Non-pigmented ciliary epithelial cell (primary cell): Measurements from ENCODE around the gene CIPC.

Experiments
- DNase-seq: peaks from one replicate; pipeline ENCODE4 v3.0.0-alpha.2; 2010; ENCODE audit warnings: low read depth

Gene CIPC

DNA sequence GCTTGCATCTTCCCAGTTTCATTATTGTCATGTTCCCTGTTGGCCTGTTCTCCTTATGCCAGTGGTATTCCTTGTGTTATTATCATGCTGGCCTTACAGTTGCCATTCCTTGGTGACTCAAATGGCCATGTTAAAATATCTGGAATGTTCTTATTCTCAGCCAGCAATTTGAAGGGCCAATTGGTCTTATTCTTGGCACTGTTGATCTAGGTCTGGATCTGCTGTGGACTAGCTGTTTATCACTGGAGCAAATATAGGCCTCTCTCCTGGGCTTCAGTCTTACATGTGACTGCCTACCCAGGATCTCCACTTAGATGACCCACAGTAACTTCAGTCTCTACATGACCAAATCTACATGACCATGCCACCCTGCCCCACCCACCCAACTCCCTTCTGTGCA, 5.4 kb downstream of the CIPC start:
- DNase-seq: no peak

DNA sequence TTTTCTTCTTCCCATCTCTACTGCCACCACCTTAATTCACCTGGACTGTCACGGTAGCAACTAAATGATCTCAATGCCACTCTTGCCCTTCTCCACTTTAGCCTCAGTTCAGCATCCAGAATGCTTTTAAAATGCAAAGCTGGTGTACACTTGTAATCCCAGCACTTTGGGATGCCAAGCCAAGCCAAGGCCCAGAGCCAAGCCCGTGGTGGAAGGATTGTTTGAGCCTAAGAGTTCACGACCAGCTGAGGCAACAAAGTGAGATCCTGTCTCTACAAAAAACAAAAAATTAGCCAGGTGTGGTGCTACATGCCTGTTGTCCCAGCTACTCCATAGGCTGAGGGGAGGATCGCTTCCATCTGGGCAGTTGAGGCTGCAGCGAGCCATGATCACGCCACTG, 5.9 kb downstream of the CIPC start:
- DNase-seq: no peak

DNA sequence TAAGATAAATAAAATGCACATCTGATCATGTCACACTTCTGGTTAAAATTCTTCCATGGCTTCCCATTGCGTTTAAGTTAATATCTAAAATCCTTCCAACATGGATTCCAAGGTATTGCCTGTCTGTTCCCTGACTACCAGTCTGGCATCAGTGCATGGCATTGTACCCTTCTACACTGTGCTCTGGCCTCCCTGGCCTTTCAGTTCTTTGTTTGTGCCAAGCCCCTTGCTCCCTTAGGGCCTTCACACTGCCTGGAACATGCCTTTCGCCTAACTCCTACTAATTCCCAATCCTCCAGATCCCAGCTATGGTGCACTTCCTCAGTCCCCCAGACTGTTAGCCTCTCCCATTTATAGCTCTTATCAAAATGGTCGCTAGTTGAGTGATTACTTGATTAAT, 6.3 kb downstream of the CIPC start:
- DNase-seq: no peak

DNA sequence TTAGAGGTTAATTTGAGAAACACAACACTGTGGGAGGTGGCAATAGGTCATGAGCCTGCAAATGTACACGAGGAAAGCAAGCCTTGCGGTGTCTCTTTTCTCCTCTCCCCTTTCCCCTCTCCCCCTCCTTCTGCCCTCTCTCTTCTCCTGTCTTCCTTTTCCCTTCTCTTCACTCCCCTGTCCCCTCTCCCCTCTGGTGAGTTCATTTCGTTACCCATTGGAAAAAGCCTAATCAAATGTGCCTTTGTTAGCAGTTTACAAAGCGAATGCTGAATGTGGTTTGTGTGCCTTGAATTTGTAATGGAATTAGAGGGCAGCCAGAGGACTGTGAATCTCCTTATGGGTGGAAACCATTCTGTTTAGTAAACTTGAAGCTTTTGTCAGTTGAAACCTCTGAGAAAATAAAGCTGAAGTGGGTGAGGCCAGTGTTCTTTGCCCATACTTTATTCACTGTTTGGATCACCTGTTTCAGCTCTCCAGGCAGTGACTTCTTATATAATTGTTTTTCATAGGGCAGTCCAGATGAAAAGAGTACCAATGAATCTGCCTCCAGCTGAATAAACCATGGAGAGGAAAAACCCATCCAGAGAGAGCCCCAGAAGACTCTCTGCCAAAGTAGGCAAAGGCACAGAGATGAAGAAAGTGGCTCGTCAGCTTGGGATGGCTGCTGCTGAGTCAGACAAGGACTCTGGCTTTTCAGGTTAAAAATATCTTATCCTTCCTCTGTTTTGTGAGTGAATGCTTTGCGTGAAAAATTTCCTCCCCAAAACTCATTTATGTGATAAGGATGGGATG, 7.3 kb downstream of the CIPC start:
- no peak for DNase-seq

DNA sequence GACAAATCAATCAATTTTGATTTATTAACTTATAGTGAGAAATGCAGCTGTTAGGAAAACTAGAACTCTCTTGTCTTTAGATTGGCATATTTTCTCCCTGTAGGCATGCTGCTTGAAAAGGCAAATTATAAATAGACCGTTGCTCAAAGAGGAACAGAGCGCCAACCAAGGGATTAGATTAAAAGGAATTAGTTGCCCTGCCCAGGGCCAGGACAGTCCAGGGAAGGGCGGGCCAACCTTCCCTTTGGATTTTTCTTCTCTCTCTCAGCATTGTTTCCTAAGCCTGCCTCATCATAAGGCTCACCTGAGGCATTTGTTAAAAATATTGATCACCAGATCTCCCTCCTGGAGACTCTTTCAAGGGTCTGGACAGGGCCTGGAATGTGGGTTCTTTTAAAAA, 8.6 kb downstream of the CIPC start:
- DNase-seq: no peak

DNA sequence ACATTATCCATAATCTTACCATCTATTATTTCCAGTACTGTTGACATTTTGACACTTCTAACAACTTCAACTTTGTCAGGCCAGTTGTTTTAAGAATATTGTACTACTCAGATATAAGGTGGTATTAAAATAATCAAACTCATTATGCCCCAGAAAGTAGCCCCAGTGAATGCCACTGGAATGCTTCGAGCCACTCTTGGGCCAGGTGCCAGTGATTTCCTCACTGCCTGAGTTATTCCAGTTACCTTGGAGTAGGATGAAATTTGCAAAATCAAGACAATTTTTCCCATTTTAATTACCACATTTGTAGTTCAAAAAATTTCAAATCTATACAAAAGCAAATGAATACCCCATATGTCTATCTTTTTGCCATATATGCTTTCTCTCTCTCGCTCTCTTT, 9.2 kb downstream of the CIPC start:
- no peak for DNase-seq

DNA sequence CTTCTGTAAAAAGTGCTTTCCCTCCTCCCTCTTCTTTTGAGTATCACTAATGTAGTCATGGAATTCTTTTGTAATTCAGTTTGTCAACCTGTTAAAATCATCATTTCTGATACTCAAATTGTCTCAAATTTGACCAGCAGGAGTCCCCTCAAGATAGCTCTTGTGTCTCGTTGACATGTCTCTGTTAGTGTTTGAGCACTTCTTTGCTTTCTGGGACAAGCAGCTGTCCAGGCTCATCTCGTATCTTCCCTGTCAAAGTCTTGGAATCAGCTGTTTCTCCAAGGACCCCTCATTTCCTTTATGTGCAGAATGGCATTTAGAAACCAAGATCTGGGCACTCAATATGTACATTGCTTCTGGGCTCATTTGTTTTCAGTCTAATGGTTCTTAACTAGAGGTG, 10.7 kb downstream of the CIPC start:
- no peak for DNase-seq

DNA sequence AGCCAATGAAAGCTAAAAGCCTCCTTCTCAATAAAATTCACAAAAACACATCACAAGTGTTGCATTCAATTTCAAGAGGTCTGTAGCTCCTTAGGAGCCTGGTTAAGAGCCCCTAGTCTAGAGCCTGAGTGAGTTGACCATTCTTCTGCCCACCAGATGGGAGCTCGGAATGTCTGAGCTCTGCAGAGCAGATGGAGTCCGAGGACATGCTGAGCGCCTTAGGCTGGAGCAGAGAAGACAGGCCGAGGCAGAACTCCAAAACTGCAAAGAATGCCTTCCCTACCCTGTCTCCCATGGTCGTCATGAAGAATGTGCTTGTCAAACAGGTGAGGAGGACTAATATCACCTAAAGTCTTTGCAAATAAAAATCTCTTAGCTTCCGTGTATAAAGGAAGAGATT, 11.6 kb downstream of the CIPC start:
- no peak for DNase-seq

DNA sequence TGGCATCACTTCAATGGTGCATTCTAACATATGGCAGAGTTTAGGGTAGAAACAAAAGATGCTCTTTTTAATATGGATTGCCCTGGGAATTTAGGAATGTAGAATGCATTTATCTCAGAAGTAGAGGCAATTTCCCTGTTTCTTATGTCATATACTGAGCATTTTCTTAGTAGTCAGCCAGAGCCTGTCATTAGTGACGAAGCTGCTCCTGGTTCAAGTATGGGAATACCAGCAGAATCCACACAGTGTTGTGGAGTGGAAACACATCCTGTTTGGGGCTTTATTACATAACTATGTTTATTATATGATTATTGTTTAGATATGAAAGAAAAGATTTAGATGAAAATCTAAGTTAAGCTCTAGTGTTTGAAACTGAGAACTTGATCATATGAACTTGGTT, 12.2 kb downstream of the CIPC start:
- DNase-seq: no peak

DNA sequence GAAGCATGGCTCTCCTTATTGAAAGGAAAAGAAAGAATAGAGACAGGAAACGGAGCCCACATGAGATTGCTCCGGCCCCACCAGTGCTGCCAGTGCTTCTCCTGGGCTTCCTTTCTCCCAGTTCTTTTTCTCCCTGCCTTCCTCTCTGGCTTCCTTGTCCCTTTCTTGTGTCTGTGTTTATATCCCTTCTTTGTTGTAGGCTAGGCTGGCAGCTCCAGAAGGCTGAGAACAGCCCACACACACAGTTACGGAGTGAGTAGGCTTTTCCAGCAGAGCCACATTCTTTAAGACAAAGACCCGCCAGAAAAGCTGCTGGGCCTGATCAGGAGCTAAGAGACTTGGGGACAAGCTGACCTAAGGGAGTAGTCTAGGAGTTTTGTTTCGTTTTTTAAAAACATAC, 13.0 kb downstream of the CIPC start:
- DNase-seq: no peak

DNA sequence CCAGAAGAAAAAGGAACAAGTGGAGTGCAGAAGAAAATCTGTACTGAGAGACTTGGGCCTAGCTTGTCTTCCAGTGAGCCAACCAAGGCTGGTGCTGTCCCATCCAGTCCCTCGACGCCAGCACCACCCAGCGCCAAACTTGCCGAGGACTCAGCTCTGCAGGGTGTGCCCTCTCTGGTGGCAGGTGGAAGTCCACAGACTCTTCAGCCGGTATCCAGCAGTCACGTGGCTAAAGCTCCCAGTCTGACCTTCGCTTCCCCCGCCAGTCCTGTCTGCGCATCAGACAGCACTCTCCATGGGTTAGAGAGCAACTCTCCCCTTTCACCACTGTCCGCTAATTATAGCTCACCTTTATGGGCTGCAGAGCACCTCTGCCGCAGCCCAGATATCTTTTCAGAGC, 15.6 kb downstream of the CIPC start:
- DNase-seq: no peak

DNA sequence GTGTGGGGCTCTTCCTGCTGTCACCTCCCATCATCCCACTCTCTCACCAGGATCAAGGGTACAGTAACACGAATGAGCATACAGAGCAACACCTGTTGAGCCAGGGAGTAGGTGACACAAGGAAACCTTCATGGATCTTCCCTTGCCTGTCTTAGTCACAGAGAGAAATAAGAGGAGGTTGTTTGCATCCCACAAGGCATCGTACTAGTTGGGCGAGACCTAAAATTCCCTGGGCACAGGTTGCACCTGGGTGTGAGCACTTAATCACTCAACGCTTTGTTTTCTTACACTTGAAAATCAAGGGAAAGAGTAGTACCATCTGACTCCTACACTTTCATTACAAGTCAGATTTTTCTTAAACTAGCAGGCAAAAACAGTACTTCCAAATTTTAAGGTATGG, 16.6 kb downstream of the CIPC start:
- DNase-seq: no peak

DNA sequence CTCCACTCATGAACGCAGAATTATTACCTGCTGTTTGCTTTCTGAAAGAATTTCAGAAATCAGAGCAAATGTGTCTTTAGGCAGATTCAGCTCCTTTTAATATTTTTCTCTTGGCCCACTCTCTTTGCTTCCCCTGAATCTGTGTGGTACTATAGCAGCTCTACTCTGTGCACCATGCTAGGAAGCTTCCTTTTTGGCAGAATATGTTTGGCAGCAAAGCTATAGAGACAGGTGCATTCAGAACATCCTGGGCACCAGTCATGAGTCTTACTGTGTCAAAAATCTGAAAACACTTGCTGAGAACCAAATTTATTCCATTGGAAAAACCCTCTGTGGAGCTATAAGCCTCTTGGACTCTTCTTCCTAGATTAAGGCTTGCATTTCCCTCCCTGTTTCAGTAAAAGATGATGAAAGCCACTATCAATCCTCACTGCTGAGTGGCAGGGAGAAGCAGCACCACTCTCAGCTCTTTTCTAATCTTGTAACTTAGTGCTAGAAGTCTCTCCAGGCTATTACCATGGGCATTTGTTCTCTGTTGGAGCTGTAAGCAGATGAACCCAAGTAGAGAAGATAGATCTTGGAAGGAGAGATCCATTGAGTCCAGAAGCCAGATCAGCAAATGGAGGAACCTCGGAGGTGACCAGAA, 18.2 kb downstream of the CIPC start:
- no peak for DNase-seq

DNA sequence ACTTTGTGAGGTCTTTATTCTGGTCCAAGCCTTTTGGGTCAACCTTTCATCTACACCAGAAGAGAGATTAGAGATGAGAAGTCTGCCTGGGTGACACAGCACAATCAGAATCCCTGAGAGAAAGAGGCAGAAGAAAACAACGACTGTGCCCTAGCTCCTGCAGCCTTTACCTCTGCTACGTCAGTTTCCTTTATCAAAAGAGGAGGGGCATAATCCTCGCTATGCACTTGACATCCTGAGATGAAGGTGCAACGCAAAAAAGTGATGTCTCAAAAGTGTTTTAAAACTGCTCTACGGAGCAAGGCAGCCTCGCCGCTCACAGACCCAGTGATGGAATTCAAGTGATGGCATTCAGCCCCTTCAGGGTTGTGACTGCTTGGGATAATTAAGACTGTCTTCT, 21.8 kb downstream of the CIPC start:
- no peak for DNase-seq

DNA sequence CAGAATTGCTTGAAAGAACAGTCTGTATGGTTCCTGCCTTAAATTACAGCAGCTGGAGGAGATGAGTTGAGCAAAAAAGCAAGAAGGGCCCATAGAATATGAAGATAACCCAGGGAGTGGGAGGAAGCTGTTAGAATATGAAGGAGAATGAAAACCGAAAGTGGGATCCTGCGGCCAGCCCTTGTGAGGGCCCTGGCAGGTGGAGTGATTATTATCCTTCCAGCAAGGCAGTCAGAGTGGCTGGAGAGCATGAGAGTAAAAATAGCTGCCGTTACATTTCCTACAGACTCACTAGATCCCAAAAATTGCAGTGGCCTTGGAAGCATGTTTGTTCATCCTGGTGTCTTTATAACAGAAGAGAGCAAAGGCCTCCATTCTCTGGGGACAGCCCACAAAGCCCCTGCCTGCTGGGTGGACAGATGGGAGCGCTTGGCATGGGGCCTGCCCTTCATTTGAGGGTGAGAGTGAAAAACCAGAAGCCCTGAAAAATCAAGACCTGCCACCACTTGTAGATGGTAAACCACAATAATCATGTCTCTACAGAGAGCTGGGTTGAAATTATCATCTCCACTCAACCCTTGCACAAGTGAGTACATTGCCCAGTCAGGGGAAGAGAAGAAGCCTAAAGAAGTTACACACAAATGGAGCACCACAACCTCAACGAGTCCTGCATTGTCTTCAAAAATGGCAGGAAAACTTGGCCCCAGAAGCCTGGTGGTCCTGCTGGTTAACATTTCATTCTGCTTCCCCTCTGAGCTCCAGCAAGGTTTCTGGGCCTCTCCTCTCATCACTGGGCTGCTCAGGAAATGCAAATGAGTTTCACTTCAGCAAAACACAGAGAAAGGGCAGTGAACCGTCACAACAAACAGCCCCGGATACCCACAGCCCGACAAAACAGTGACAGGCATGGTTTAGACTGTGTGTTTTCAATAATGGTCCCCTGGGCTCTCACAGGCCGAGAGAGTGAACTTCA, 23.0 kb downstream of the CIPC start:
- DNase-seq: no peak

DNA sequence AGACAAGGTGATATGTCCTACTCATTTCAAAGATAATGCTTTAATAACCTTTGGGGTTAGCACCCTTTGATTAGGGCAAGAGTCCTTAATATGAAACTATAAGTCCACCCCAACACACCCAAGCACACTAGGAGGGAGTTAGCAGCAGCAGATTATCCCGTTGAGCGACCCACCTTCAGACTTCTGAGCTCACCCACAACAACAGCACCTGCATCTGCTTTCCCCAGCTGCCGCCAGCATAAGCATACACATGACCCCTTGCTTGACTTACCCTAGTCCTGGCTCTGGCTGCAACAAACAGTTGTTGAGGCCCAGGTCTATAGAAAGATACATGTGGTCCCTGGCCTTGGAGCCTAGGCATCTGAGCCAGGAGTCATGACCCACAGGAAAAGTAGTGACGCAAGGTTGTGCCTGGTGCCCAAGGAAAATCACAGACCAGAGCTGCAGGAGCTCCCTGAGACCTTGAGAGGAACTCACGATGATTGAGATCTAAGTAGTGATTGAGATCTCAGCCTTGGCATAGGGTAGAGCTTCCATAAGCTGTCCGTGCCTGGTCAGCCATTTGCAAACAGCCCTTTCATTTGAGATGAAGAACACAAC, 24.6 kb downstream of the CIPC start:
- DNase-seq: no peak

DNA sequence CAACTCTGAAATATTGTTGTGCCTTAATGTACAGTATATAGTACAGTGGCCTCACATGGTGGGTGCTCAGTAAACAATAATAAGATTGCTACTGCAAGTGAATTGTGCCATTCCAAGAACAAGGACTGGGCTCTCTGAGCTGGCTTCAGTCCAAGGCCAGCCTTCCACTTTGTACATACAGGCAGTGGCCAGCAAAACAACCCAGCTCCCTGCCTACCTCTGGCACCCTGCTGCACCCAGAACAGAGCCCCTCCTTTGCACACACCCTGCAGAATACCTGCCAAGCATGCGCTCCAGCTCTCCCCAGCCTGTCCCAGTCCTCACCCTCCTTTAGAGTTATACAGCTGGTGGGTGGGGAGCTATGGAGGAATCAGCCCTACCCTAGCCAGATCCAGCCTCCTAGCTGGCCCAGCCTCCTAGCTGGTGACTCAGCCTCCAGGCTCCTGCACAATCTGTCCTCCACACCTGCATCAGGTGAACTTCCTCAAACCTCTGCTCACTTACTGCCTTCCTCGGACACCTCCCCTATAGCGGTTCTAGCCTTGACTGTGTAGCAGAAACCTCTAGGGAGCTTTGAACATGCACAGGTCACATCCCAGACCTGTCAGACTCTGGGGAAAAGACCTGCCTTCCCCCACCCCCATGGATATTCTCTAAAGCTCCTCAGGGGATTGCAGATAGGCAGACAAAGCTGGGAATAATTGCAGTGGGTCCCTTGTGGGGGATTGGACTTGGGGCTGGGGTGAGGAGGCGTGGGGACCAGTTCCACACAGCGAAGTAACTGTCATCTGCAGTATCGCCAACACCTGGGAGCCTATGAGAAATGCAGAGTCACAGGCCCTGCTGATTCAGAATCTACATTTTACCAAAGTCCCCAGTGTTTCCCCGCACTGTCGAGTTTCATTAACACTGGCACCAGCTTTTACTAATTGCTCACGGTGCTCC, 25.6 kb downstream of the CIPC start:
- no peak for DNase-seq

DNA sequence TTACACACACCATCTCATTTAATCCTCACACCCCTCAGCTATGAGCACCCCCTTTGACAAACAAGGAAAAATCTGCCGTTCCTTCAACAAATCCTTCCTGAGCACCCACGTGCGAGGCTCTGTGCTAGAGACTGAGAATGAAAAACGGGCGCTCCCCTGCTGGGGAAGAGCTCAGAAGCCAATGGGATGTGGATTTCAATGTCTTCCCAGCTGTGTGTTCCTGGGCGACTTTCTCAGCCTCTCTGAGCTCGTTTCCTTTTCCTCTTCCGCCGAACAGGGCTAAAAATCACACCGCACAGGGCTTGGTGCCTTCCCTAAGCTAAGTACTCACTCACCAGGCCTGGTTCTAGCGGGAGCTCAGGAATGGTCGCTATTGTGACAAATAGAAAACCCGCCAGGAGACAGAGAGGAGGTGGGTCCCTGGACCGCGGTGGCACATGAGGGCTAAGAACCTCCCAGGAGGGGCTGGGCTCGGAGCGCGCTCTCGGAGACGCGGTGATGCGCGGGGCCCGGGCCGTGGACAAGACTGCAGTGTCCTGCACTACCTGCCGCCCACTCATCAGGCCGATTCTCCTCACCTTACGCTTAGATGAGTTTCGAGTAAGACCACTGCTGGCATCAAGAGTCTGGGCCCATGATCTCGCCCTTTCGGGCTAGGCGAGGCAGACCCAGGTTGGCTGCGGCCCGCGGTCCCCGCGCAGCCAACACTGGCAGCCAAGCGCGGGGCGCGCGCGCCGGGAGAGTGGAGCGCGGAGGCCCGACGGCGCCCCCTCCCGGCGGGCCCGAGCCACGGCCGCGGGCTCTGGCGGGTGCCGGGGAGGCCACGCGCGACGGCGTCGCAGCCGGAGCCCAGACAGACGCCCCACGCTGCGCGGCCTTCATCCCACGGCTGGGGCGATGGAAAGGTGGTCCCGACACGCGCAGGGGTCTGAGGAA, 26.6 kb downstream of the CIPC start:
- no peak for DNase-seq

DNA sequence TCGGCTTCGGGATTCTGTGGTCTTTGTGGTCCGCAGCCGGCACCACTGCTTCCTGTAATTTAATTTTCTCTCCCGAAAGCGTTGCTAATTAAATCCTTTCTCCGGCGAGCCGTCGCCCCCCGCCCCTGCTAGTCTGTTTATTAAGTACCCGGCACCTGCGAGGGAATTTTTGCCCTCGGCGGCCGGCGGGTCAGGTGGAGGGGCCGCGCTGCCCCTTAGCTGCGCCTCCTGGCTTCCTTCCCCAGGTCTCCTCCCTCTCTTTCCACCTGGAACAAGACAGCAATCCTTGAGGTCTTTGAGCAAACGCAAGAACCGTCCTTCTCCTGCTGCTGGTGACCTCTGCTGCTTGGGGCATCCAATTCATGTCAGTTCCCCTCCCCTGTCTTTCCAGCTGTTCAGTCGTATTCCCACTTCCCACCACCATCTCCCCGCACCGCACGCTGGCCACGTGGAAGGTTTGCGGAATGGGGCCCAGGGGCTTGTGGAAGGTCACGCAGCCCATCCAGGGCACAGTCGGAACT, 27.3 kb downstream of the CIPC start:
- DNase-seq: no peak

DNA sequence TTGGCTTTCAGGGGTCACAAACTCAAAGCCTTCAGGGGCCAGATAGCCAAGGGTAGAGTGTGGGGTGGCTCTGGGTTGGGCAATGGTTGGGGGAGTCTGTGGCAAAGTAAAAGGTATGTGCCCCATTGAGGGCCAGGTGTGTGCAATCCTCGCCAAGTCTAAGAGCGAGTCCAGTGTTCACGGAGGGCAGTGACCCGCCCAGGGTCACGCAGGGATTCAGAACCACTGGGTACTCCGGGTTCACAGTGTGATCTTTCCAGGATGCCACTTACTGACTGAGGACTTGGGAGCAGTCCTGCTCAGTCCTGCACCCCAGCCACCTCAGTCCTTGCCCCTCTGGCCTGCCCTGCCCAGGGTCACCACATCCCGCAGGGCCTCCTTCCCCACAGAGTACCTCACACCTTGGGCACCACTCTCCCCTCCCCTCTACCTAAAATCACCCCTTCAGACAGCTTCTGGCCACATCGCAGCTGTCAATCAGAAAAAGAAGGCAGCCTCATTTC, 27.8 kb downstream of the CIPC start:
- DNase-seq: no peak
